ENCODE measurements around the gene MRPL42. TPM values are rescaled to one million over a fixed set of nuclear protein-coding genes. Genes with fewer than 3 reads are reported as not detected.

Gene MRPL42
- polyA plus RNA-seq (2012; rRNA removed), result 39.5 and 54.8 TPM in 2 replicates
- polyA plus RNA-seq (2012; cell fraction: cytosol; rRNA removed), result 74.9 and 101 TPM in 2 replicates
- 10.8 and 23.7 TPM in 2 replicates for polyA plus RNA-seq (2012; cell fraction: nucleus; rRNA removed)

DNA sequence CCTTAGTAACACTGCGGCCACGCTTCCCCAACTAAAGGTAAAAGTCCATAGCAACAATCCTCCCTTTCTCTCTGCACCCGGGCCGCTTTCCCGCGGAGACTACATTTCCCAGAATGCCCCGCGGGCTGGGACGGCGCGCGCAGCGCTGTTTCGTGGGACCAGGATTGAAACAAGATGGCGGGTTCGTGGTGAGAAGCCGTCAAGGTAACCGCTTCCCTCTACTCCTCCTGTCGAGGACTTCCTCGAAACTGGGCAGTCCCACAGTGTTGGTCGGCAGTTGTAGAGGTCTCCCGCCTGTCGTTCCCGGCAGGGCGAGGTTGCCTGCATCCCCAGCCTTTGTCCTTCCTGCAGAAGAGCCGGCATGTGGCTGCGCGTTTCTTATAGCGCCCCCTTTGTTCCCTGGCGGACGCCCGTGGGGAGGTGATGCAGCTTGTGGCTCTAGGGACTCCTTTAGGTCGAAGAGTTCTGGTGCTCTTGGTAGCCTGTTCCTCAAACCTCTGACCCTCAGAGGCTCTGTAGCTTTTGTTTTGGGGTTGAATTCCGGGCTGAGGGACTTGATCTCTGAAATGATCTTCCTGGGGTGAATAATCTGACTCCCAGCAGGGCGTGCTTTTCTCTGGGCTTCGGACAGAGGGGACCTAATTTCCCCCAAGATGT, at the start of gene MRPL42:
TSS of gene MRPL42 (plus strand) at position 164 of the 657 bp plus-strand sequence. CDS start 1,772 bp downstream, outside the sequence.
- no peaks in the 10 kb centered on the region for H3K9me3 ChIP-seq
- H3K27ac ChIP-seq (ENCODE audit: low read depth in 2 of 2, low read length in 1 of 2), result peak within 1 kb of the TSS; percentile 89 to 95
- CTCF ChIA-PET, result interaction anchor here (0.7 to 1.9 kb wide), 10 partner anchors 9 to 635 kb away, joined by 4 to 7 read pairs (median 5); partner anchors contain the start of gene UBE2N
- peak within 1 kb of the TSS; percentile 79 to 84 for H3K4me3 ChIP-seq (ENCODE audit: low read depth in 2 of 2, low read length in 1 of 2)
- H2AFZ ChIP-seq (ENCODE audit: low read depth), result peak within 1 kb of the TSS; percentile 84
- H3K4me2 ChIP-seq, result peak within 1 kb of the TSS; percentile 85
- peaks cover 50% of the 10 kb centered on the region for H3K79me2 ChIP-seq (ENCODE audit: insufficient read depth)
- H3F3A ChIP-seq (replicated peaks; ENCODE audit: insufficient read depth), result no peaks in the 10 kb centered on the region
- peak; percentile 84 for DNase-seq
- H3K9ac ChIP-seq, result peak within 1 kb of the TSS; percentile 89
- TF ChIP-seq, protein P1, sequence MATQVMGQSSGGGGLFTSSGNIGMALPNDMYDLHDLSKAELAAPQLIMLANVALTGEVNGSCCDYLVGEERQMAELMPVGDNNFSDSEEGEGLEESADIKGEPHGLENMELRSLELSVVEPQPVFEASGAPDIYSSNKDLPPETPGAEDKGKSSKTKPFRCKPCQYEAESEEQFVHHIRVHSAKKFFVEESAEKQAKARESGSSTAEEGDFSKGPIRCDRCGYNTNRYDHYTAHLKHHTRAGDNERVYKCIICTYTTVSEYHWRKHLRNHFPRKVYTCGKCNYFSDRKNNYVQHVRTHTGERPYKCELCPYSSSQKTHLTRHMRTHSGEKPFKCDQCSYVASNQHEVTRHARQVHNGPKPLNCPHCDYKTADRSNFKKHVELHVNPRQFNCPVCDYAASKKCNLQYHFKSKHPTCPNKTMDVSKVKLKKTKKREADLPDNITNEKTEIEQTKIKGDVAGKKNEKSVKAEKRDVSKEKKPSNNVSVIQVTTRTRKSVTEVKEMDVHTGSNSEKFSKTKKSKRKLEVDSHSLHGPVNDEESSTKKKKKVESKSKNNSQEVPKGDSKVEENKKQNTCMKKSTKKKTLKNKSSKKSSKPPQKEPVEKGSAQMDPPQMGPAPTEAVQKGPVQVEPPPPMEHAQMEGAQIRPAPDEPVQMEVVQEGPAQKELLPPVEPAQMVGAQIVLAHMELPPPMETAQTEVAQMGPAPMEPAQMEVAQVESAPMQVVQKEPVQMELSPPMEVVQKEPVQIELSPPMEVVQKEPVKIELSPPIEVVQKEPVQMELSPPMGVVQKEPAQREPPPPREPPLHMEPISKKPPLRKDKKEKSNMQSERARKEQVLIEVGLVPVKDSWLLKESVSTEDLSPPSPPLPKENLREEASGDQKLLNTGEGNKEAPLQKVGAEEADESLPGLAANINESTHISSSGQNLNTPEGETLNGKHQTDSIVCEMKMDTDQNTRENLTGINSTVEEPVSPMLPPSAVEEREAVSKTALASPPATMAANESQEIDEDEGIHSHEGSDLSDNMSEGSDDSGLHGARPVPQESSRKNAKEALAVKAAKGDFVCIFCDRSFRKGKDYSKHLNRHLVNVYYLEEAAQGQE (IDR thresholded peaks at IDR 0.05; ENCODE audit: low read depth, low read length), result peak; percentile 6; the same call in 1 of the 2 replicates
- TF ChIP-seq YY1 (IDR thresholded peaks at IDR 0.05; ENCODE audit: low read depth) (peak; percentile 97), SIN3A (IDR thresholded peaks at IDR 0.05; ENCODE audit: borderline replicate concordance, low read depth, low read length) (peak; percentile 88), EZH2phosphoT487 (IDR thresholded peaks at IDR 0.05; ENCODE audit: borderline replicate concordance, low read depth) (no peak), GATA2 (CRISPR knock-in tag; IDR thresholded peaks at IDR 0.05) (no peak), GABPA (IDR thresholded peaks at IDR 0.05; ENCODE audit: low read depth) (no peak), ELF1 (IDR thresholded peaks at IDR 0.05) (no peak), FOXJ3 (CRISPR knock-in tag; IDR thresholded peaks at IDR 0.05) (no peak), NRF1 (IDR thresholded peaks at IDR 0.05; ENCODE audit: low read depth, low read length) (peak; percentile 76; the same call in 1 of the 2 replicates), EP300 (IDR thresholded peaks at IDR 0.05; ENCODE audit: borderline replicate concordance in 1 of 2, low read depth in 1 of 2, low read length in 1 of 2) (no peak), TAF1 (IDR thresholded peaks at IDR 0.05; ENCODE audit: borderline replicate concordance, low read depth, low read length) (peak; percentile 90), FOSL2 (IDR thresholded peaks at IDR 0.05; ENCODE audit: borderline replicate concordance, low read depth) (no peak), NFIC (IDR thresholded peaks at IDR 0.05; ENCODE audit: borderline replicate concordance) (no peak), CHD2 (IDR thresholded peaks at IDR 0.05; ENCODE audit: low read length, partially characterized antibody) (no peak), MXI1 (IDR thresholded peaks at IDR 0.05; ENCODE audit: low read depth, low read length) (peak; percentile 84), POLR2AphosphoS5 (IDR thresholded peaks at IDR 0.05; ENCODE audit: low read depth, low read length) (peak; percentile 94)
- TF ChIP-seq, protein P2, sequence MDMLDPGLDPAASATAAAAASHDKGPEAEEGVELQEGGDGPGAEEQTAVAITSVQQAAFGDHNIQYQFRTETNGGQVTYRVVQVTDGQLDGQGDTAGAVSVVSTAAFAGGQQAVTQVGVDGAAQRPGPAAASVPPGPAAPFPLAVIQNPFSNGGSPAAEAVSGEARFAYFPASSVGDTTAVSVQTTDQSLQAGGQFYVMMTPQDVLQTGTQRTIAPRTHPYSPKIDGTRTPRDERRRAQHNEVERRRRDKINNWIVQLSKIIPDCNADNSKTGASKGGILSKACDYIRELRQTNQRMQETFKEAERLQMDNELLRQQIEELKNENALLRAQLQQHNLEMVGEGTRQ (IDR thresholded peaks at IDR 0.05; ENCODE audit: borderline replicate concordance, low read depth, low read length), result no peak
- TF ChIP-seq, protein P3, sequence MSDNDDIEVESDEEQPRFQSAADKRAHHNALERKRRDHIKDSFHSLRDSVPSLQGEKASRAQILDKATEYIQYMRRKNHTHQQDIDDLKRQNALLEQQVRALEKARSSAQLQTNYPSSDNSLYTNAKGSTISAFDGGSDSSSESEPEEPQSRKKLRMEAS (IDR thresholded peaks at IDR 0.05; ENCODE audit: low read depth), result peak; percentile 93
- TF ChIP-seq, protein P4, sequence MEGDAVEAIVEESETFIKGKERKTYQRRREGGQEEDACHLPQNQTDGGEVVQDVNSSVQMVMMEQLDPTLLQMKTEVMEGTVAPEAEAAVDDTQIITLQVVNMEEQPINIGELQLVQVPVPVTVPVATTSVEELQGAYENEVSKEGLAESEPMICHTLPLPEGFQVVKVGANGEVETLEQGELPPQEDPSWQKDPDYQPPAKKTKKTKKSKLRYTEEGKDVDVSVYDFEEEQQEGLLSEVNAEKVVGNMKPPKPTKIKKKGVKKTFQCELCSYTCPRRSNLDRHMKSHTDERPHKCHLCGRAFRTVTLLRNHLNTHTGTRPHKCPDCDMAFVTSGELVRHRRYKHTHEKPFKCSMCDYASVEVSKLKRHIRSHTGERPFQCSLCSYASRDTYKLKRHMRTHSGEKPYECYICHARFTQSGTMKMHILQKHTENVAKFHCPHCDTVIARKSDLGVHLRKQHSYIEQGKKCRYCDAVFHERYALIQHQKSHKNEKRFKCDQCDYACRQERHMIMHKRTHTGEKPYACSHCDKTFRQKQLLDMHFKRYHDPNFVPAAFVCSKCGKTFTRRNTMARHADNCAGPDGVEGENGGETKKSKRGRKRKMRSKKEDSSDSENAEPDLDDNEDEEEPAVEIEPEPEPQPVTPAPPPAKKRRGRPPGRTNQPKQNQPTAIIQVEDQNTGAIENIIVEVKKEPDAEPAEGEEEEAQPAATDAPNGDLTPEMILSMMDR (IDR thresholded peaks at IDR 0.05), result peak; percentile 91
- no peaks in the 10 kb centered on the region for H3K9me2 ChIP-seq
- H3K36me3 ChIP-seq (replicated peaks in 1 of 2; ENCODE audit: control insufficient read depth in 1 of 2, insufficient read depth in 2 of 2, low read length in 1 of 2), result peaks cover 13 to 24% of the 10 kb centered on the region in 2 experiments
- POLR2A ChIA-PET, result interaction anchor here (0.7 kb wide), 1 partner anchor 276 kb away, joined by 3 read pairs; no protein-coding TSS in a partner anchor
- 1% methylated on average over 13 of the region's 36 CpGs for WGBS (ENCODE audit: low lambda C conversion rate)
- no peaks in the 10 kb centered on the region for H3K27me3 ChIP-seq (ENCODE audit: insufficient read depth)
- peaks cover 5% of the 10 kb centered on the region; the same call in 1 of the 2 replicates for H4K20me1 ChIP-seq (ENCODE audit: insufficient read depth)
- H3K4me1 ChIP-seq (ENCODE audit: control insufficient read depth in 1 of 2, insufficient read depth in 2 of 2, low read depth in 1 of 2, low read length in 1 of 2), result peaks cover 5% of the 10 kb centered on the region in 2 experiments; a peak in 2 of 4 replicates

Measured in SK-N-SH (cell line).